H9 (cell line): Measurements from ENCODE around the gene HOXB6. TPM values are rescaled to one million over a fixed set of nuclear protein-coding genes. Genes with fewer than 3 reads are reported as not detected.

Experiments
- DNase-seq: peaks from one replicate; pipeline ENCODE4 v3.0.0-alpha.2; 2017
- H2AFZ ChIP-seq: one replicate; pipeline ENCODE4 v1.6.1; 2013; ENCODE audit warnings: mild to moderate bottlenecking, low read length, control low read depth, moderate library complexity
- H2AK5ac ChIP-seq: 2 replicates; pipeline ENCODE4 v1.6.1; 2013; ENCODE audit warnings: low read length, control low read depth, mixed read lengths; ENCODE audit not compliant: insufficient read length
- H2BK120ac ChIP-seq: one replicate; pipeline ENCODE4 v1.6.1; 2013; ENCODE audit warnings: low read depth, mild to moderate bottlenecking, low read length, control low read depth, inconsistent platforms; ENCODE audit not compliant: poor library complexity, severe bottlenecking
- H2BK12ac ChIP-seq: 2 replicates; pipeline ENCODE4 v1.6.1; 2013; ENCODE audit warnings: low read length, control low read depth, mixed read lengths, low read depth; ENCODE audit not compliant: insufficient read length
- H2BK15ac ChIP-seq: 2 replicates; pipeline ENCODE4 v1.6.1; 2013; ENCODE audit warnings: low read depth, low read length, control low read depth
- H2BK20ac ChIP-seq: one replicate; pipeline ENCODE4 v1.6.1; 2013; ENCODE audit warnings: low read depth, mild to moderate bottlenecking, low read length, control low read depth, inconsistent platforms; ENCODE audit not compliant: poor library complexity, severe bottlenecking
- H2BK5ac ChIP-seq: 2 replicates; pipeline ENCODE4 v1.6.1; 2013; ENCODE audit warnings: low read length, control low read depth, mixed read lengths; ENCODE audit not compliant: insufficient read length
- H3K14ac ChIP-seq: 2 replicates; pipeline ENCODE4 v1.6.1; 2013; ENCODE audit warnings: low read length, control low read depth; ENCODE audit not compliant: insufficient read depth
- H3K18ac ChIP-seq: 2 replicates; pipeline ENCODE4 v1.6.1; 2013; ENCODE audit warnings: low read depth, mild to moderate bottlenecking, mixed read lengths, low read length, control low read depth; ENCODE audit not compliant: insufficient read length
- H3K23ac ChIP-seq: 2 replicates; pipeline ENCODE4 v1.6.1; 2013; ENCODE audit warnings: low read length, control low read depth, mixed read lengths, low read depth; ENCODE audit not compliant: insufficient read length
- H3K23me2 ChIP-seq: 2 replicates; pipeline ENCODE4 v1.6.1; 2013; ENCODE audit warnings: low read depth, mild to moderate bottlenecking, mixed read lengths, low read length, control low read depth; ENCODE audit not compliant: insufficient read length, poor library complexity, severe bottlenecking
- H3K27ac ChIP-seq: 2 replicates; pipeline ENCODE4 v1.5.1; 2013; ENCODE audit warnings: low read length, control low read depth, mixed read lengths, low read depth; ENCODE audit not compliant: insufficient read length
- H3K27me3 ChIP-seq: 2 replicates; pipeline ENCODE4 v1.6.1; 2013; ENCODE audit warnings: low read length, control low read depth, inconsistent platforms; ENCODE audit not compliant: insufficient read depth
- H3K4ac ChIP-seq: 2 replicates; pipeline ENCODE4 v1.6.1; 2013; ENCODE audit warnings: low read depth, mild to moderate bottlenecking, control low read depth, inconsistent platforms, low read length, moderate library complexity
- H3K4me1 ChIP-seq: 2 replicates; pipeline ENCODE4 v1.6.1; 2013; ENCODE audit warnings: low read length, control low read depth, inconsistent platforms; ENCODE audit not compliant: insufficient read depth
- H3K4me2 ChIP-seq: 2 replicates; pipeline ENCODE4 v1.6.1; 2013; ENCODE audit warnings: low read length, control low read depth, mixed read lengths; ENCODE audit not compliant: insufficient read length, insufficient read depth
- H3K56ac ChIP-seq: 2 replicates; pipeline ENCODE4 v1.6.1; 2013; ENCODE audit warnings: low read depth, mild to moderate bottlenecking, mixed read lengths, low read length, control low read depth; ENCODE audit not compliant: insufficient read length
- H3K79me1 ChIP-seq: 2 replicates; pipeline ENCODE4 v1.6.1; 2013; ENCODE audit warnings: low read depth, mild to moderate bottlenecking, moderate library complexity, low read length, control low read depth, inconsistent platforms; ENCODE audit not compliant: insufficient read depth, poor library complexity, severe bottlenecking
- H3K79me2 ChIP-seq: 2 replicates; pipeline ENCODE4 v1.6.1; 2013; ENCODE audit warnings: low read length, control low read depth, inconsistent platforms; ENCODE audit not compliant: insufficient read depth
- H3K9ac ChIP-seq: 2 replicates; pipeline ENCODE4 v1.6.1; 2013; ENCODE audit warnings: low read length, control low read depth, mixed read lengths; ENCODE audit not compliant: insufficient read length; ENCODE audit errors: extremely low read depth
- H3K9me3 ChIP-seq: one replicate; pipeline ENCODE4 v1.6.1; 2013; ENCODE audit warnings: low read depth, low read length, inconsistent platforms; ENCODE audit not compliant: control insufficient read depth
- H3T11ph ChIP-seq: one replicate; pipeline ENCODE4 v1.6.1; 2013; ENCODE audit warnings: mild to moderate bottlenecking, low read length, control low read depth, inconsistent platforms
- H4K20me1 ChIP-seq: one replicate; pipeline ENCODE4 v1.6.1; 2013; ENCODE audit not compliant: control insufficient read depth, insufficient read length, insufficient read depth
- H4K5ac ChIP-seq: 2 replicates; pipeline ENCODE4 v1.6.1; 2013; ENCODE audit warnings: low read depth, mild to moderate bottlenecking, mixed read lengths, low read length, control low read depth; ENCODE audit not compliant: insufficient read length
- H4K8ac ChIP-seq: replicated peaks from 2 replicates; pipeline ENCODE4 v1.6.1; 2013; ENCODE audit warnings: low read length, control low read depth, mixed read lengths, low read depth; ENCODE audit not compliant: insufficient read length
- H4K91ac ChIP-seq: 2 replicates; pipeline ENCODE4 v1.6.1; 2013; ENCODE audit warnings: low read depth, mild to moderate bottlenecking, moderate library complexity, mixed read lengths, low read length, control low read depth; ENCODE audit not compliant: insufficient read length
- H3K27ac Mint-ChIP-seq, 3 experiments: 2 replicates in 2 of 3; 3 replicates in 1 of 3; pipeline ENCODE4 v1.8.0; 2020 to 2021; ENCODE audit warnings: mixed read lengths in 3 of 3, mild to moderate bottlenecking in 1 of 3, moderate library complexity in 1 of 3
- H3K27me3 Mint-ChIP-seq: 2 replicates; pipeline ENCODE4 v1.8.0; 2021; ENCODE audit warnings: low read depth, mild to moderate bottlenecking, moderate library complexity, mixed read lengths
- H3K36me3 Mint-ChIP-seq, 3 experiments: 2 replicates in 2 of 3; 3 replicates in 1 of 3; pipeline ENCODE4 v1.8.0; 2020 to 2021; ENCODE audit warnings: low read depth in 3 of 3, mixed read lengths in 3 of 3; ENCODE audit not compliant: insufficient read depth in 1 of 3
- H3K4me1 Mint-ChIP-seq, 2 experiments: 2 replicates each; pipeline ENCODE4 v1.8.0; 2020; ENCODE audit warnings: mixed read lengths in 2 of 2
- H3K4me3 Mint-ChIP-seq, 2 experiments: 2 replicates in 1 of 2; 3 replicates in 1 of 2; pipeline ENCODE4 v1.8.0; 2020 to 2021; ENCODE audit warnings: mild to moderate bottlenecking in 2 of 2, mixed read lengths in 2 of 2, moderate library complexity in 1 of 2
- H3K9me3 Mint-ChIP-seq, 2 experiments: 2 replicates in 1 of 2; 3 replicates in 1 of 2; pipeline ENCODE4 v1.8.0; 2020; ENCODE audit warnings: mild to moderate bottlenecking in 2 of 2, mixed read lengths in 2 of 2, moderate library complexity in 1 of 2
- CTCF ChIP-seq: fragments of 200-600 bp; sonication (generic); conservative IDR thresholded peaks from 3 replicates; pipeline ENCODE4 v1.8.0; 2021; ENCODE audit warnings: antibody characterized with exemption, mild to moderate bottlenecking
- WGBS: extraction: QIAGEN DNeasy Blood & Tissue Kit; methylation state at CpG from one replicate; pipeline ENCODE4 v1.1.7; 2013; ENCODE audit warnings: missing lambda C conversion rate, low lambda C conversion rate, mixed read lengths; ENCODE audit not compliant: insufficient read length; ENCODE audit errors: extremely low coverage; 5-methylcytosine and 5-hydroxymethylcytosine counted together
- total RNA-seq: library from RNA; stranded (reverse); gene quantifications from 2 replicates; pipeline ENCODE4 v1.2.1, GENCODE V29; 2021

HOXB6 gene
- total RNA-seq, 1 experiment from 2014 or later, result not detected

DNA sequence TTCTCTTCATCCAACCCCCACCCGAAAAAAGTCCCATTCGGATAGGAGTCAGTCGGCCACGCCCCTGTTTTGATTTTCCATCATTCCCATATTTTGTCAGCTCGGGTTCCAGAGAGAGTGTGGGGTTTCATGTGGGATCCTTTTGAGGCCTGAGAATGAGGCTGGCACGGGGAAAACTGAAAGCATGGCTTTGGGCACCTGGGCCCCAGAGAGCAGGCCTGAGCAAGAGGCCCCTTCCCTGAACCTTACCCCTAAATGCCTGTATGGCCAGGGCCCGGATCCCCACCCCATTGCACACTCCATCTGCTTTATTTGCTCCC lies 22.1 kb downstream of the HOXB6 start:
- Mint-ChIP-seq H3K36me3 (no peaks in the 10 kb centered on the region; a peak in 2 of 7 replicates), H3K27ac (no peak overlapping the region), H3K4me1 (peaks cover 15 to 32% of the 10 kb centered on the region in 2 experiments), H3K27me3 (peaks cover 98% of the 10 kb centered on the region), H3K4me3 (no peak overlapping the region), H3K9me3 (peaks cover 10 to 26% of the 10 kb centered on the region in 2 experiments)
- no peak overlapping the region for H3K4ac ChIP-seq
- no peak overlapping the region for H3K27ac ChIP-seq
- no peak overlapping the region for H4K5ac ChIP-seq
- no peak overlapping the region for H3K23ac ChIP-seq
- H2BK120ac ChIP-seq, result no peak overlapping the region
- H3K4me2 ChIP-seq, result no peak overlapping the region
- no peaks in the 10 kb centered on the region for H3K4me1 ChIP-seq
- H3K23me2 ChIP-seq, result peaks cover 3% of the 10 kb centered on the region
- no peak overlapping the region for H2BK5ac ChIP-seq
- no peak overlapping the region for H2BK20ac ChIP-seq
- H3K18ac ChIP-seq, result no peak overlapping the region
- no peaks in the 10 kb centered on the region for H3K79me1 ChIP-seq
- H2BK15ac ChIP-seq, result no peak overlapping the region
- no peak for TF ChIP-seq CTCF
- no peak overlapping the region for H3K56ac ChIP-seq
- no peak for DNase-seq
- no peaks in the 10 kb centered on the region for H3K9me3 ChIP-seq
- no peaks in the 10 kb centered on the region for H3K79me2 ChIP-seq
- no peak overlapping the region for H4K91ac ChIP-seq
- H2BK12ac ChIP-seq, result no peak overlapping the region
- H3K9ac ChIP-seq, result no peak overlapping the region
- no CpG with 5 or more reads among the region's 7 CpGs for WGBS
- H4K20me1 ChIP-seq, result no peaks in the 10 kb centered on the region
- no peak overlapping the region for H4K8ac ChIP-seq
- H3T11ph ChIP-seq, result no peak overlapping the region
- no peak overlapping the region for H2AK5ac ChIP-seq
- H2AFZ ChIP-seq, result no peak overlapping the region
- no peak overlapping the region for H3K14ac ChIP-seq
- H3K27me3 ChIP-seq, result peaks cover 96% of the 10 kb centered on the region
